Glutamatergic neuron (in vitro differentiated cells): ENCODE data around the gene FOXL3. TPM values are rescaled to one million over a fixed set of nuclear protein-coding genes. Genes with fewer than 3 reads are reported as not detected.
"Not testable (repeated sequence)": the region's sequence is repeated elsewhere in the genome, so short reads cannot be mapped to it uniquely, and the experiment has no call there.

ENCODE experiments used
- DNase-seq: peaks from one replicate; pipeline ENCODE4 v3.0.0; 2022
- H3K27ac Mint-ChIP-seq: one replicate; pipeline ENCODE4 v1.8.0; 2020; ENCODE audit warnings: mild to moderate bottlenecking, mixed read lengths, inconsistent platforms; ENCODE audit not compliant: unreplicated experiment
- H3K27me3 Mint-ChIP-seq: one replicate; pipeline ENCODE4 v1.8.0; 2020; ENCODE audit warnings: mild to moderate bottlenecking, moderate library complexity, mixed read lengths, inconsistent platforms; ENCODE audit not compliant: unreplicated experiment
- H3K36me3 Mint-ChIP-seq: one replicate; pipeline ENCODE4 v1.8.0; 2020; ENCODE audit warnings: mild to moderate bottlenecking, mixed read lengths, inconsistent platforms; ENCODE audit not compliant: unreplicated experiment
- H3K4me1 Mint-ChIP-seq: one replicate; pipeline ENCODE4 v1.8.0; 2020; ENCODE audit warnings: mild to moderate bottlenecking, low read depth, mixed read lengths, inconsistent platforms; ENCODE audit not compliant: unreplicated experiment
- H3K4me3 Mint-ChIP-seq: one replicate; pipeline ENCODE4 v1.8.0; 2020; ENCODE audit warnings: mild to moderate bottlenecking, mixed read lengths, inconsistent platforms; ENCODE audit not compliant: unreplicated experiment
- H3K9me3 Mint-ChIP-seq: one replicate; pipeline ENCODE4 v1.8.0; 2020; ENCODE audit warnings: mild to moderate bottlenecking, moderate library complexity, mixed read lengths, inconsistent platforms; ENCODE audit not compliant: unreplicated experiment
- CTCF ChIP-seq: fragments of 200-600 bp; sonication (generic); IDR thresholded peaks from one replicate; pipeline ENCODE4 v1.5.0; 2021; ENCODE audit not compliant: partially characterized antibody, unreplicated experiment
- total RNA-seq: library from RNA; stranded (reverse); fragmentation: NEBNext Ultra II Directional; extraction: Animal tissue kit (Norgen Biotek cat#: 25700); gene quantifications from one replicate; pipeline ENCODE4 v1.2.1, GENCODE V29; 2021; ENCODE audit not compliant: unreplicated experiment

The FOXL3 gene
- total RNA-seq, 1 donor from 2014 or later, result not detected

DNA sequence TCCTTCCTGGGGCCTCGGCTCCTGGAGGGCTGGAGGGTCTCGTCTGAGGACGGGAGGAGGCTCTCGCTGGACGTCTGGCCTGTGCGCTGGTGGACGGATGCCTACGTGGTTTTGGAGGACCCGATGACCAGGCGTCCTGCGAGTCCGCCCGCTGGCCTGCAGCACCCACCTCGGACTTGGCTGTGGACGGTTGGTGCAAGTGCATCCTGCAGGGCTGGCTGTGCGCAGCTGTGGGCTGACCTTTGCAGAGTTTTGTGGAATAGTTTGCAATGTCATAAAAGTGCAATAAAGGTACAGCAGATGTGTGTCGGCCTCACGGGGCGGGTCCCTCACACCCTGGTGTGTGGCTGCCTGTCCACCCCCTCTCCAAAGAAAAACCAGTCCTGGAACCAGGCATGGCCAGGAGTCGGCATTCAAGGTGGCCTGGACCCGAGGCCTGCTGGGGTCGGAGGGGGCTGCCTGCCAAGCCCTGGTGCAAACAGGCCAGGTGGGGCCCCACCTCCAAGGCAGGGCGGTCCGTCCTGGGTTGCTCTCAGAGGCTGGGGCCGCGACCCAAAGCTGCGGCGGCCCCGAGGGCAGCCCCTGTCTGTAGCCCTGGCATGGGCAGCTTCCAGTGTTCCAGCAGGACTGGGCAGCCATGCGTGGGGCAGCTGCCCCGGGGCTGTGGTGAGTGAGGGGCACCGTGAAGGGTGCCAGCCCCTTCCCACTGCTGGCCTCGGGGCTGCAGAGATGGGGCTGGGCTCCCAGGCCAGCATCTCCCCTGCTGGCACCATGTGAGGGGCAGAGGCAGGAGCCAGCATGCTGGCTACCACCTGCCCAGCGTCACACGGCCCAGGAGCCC, 29.3 kb upstream of the FOXL3 start:
- TF ChIP-seq CTCF, result no peak
- Mint-ChIP-seq H3K27ac (no peak overlapping the region), H3K36me3 (peaks cover 33% of the 10 kb centered on the region), H3K4me3 (no peak overlapping the region), H3K9me3 (peaks cover 53% of the 10 kb centered on the region), H3K27me3 (peaks cover 38% of the 10 kb centered on the region), H3K4me1 (peaks cover 2% of the 10 kb centered on the region)
- DNase-seq, result peak; percentile 12

DNA sequence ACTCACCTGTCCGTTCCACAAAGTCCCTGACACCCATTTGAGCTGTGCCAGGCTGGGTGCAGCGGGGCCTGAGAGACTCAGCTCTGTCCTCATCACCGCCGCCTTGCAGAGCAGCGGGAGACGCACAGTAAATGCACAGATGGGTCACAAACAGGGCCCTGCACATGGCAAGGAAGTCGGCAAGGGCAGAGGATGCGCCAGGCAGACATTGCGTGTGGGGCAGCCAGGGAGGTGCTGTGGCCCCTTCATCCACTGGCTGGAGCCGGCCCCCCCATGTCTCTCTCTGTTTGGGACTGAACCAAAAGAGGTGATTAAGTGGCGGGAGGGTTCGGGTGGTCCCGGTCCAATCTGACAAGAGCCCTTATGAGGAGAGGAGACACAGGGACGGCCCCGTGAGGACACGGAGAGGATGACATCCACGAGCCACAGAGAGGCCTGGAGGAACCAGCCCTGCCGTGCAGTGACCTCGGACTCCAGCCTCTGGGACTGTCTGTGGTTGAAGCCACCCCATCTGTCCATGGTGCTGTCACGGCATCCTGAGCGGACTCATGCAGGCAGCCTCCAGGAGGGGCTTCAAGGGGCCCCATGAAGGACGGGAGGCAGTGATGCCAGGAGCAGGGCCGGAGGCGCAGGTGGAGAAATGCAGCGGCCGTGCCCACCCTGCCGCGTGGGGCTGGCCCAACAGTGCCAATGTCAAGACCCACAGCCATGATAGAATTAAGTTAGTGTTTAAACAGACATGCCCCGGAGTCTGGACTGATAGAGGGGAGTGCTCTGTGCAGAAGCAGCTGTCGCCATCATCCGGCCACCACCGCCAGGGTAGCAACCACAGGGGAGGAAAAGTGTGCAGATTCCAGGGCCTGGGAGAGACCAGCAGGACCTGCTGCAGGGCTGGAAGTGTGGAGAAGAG, 28.4 kb upstream of the FOXL3 start:
- Mint-ChIP-seq H3K4me1 (peaks cover 2% of the 10 kb centered on the region), H3K4me3 (peak overlapping the region; percentile 81), H3K36me3 (peaks cover 31% of the 10 kb centered on the region), H3K27me3 (peaks cover 40% of the 10 kb centered on the region), H3K9me3 (peaks cover 51% of the 10 kb centered on the region), H3K27ac (peak overlapping the region; percentile 79)
- TF ChIP-seq CTCF, result no peak
- DNase-seq, result peak; percentile 15

GRCh38 chr7:262251-262572, 27.8 kb upstream of the FOXL3 start:
- peaks cover 31% of the 10 kb centered on the region for H3K36me3 Mint-ChIP-seq
- peak overlapping the region; percentile 79 for H3K27ac Mint-ChIP-seq
- H3K9me3 Mint-ChIP-seq, result peaks cover 48% of the 10 kb centered on the region
- peak overlapping the region; percentile 81 for H3K4me3 Mint-ChIP-seq
- H3K27me3 Mint-ChIP-seq, result peaks cover 38% of the 10 kb centered on the region
- peaks cover 2% of the 10 kb centered on the region for H3K4me1 Mint-ChIP-seq
- no peak for TF ChIP-seq CTCF
- DNase-seq, result peak; percentile 14

- not testable (repeated sequence) for DNase-seq, H3K4me1 Mint-ChIP-seq
- H3K27me3 Mint-ChIP-seq, result peaks cover 43% of the 10 kb centered on the region
- H3K4me3 Mint-ChIP-seq, result peak overlapping the region; percentile 81
- H3K9me3 Mint-ChIP-seq, result peaks cover 50% of the 10 kb centered on the region
- H3K36me3 Mint-ChIP-seq, result peaks cover 34% of the 10 kb centered on the region
- TF ChIP-seq CTCF, result peak; percentile 30
- peak overlapping the region; percentile 79 for H3K27ac Mint-ChIP-seq
Measured at GRCh38 chr7:262631-263311, 27.2 kb upstream of the FOXL3 start.
